CD4-positive, CD25-positive, alpha-beta regulatory T cell (primary cell): ENCODE results near the gene AHCY. TPM values are rescaled to one million over a fixed set of nuclear protein-coding genes. Genes with fewer than 3 reads are reported as not detected.

Experiments used
- ATAC-seq, 2 donors: fragments of 150-1000 bp; cut with Tn5 transposase; one replicate each; pipeline ENCODE4 v1.10.0; 2021; ENCODE audit warnings: low read depth in 2 of 2, moderate number of reproducible peaks in 2 of 2, moderate library complexity in 1 of 2
- DNase-seq, 3 donors: peaks; one replicate each; pipeline versions ENCODE4 v3.0.0 to v3.0.0-alpha.2; 2012 to 2022; ENCODE audit warnings: mixed read lengths in 1 of 3
- H3K27ac ChIP-seq: one replicate; pipeline ENCODE4 v1.7.0; 2013; ENCODE audit warnings: mild to moderate bottlenecking, low read length; ENCODE audit not compliant: insufficient read depth, poor library complexity, severe bottlenecking
- H3K27me3 ChIP-seq: one replicate; pipeline ENCODE4 v1.7.0; 2013; ENCODE audit warnings: low read length; ENCODE audit not compliant: control insufficient read depth, insufficient read depth
- H3K36me3 ChIP-seq: one replicate; pipeline ENCODE4 v1.7.0; 2013; ENCODE audit warnings: mild to moderate bottlenecking, low read length, moderate library complexity; ENCODE audit not compliant: control insufficient read depth, insufficient read depth
- H3K4me1 ChIP-seq: 2 replicates; pipeline ENCODE4 v1.7.0; 2013; ENCODE audit warnings: mild to moderate bottlenecking, low read length; ENCODE audit not compliant: insufficient read depth, control insufficient read depth, poor library complexity, severe bottlenecking
- H3K4me3 ChIP-seq: one replicate; pipeline ENCODE4 v1.7.0; 2013; ENCODE audit warnings: low read depth, mild to moderate bottlenecking, low read length, moderate library complexity
- H3K9me3 ChIP-seq, 2 experiments: 1 replicate in 1 of 2; 2 replicates in 1 of 2; pipeline ENCODE4 v1.7.0; 2013; ENCODE audit warnings: low read length in 2 of 2, mild to moderate bottlenecking in 1 of 2, moderate library complexity in 1 of 2; ENCODE audit not compliant: control insufficient read depth in 2 of 2
- H3K27ac Mint-ChIP-seq, 3 donors: one replicate each; pipeline ENCODE4 v1.8.0; 2020 to 2022; ENCODE audit warnings: mild to moderate bottlenecking in 3 of 3, mixed read lengths in 3 of 3, moderate library complexity in 2 of 3
- H3K27me3 Mint-ChIP-seq: one replicate; pipeline ENCODE4 v1.8.0; 2022; ENCODE audit warnings: mild to moderate bottlenecking, mixed read lengths
- H3K36me3 Mint-ChIP-seq: one replicate; pipeline ENCODE4 v1.8.0; 2020; ENCODE audit warnings: mixed read lengths
- H3K4me1 Mint-ChIP-seq, 4 donors: one replicate each; pipeline ENCODE4 v1.8.0; 2020 to 2022; ENCODE audit warnings: mixed read lengths in 4 of 4, mild to moderate bottlenecking in 1 of 4
- H3K4me3 Mint-ChIP-seq, 4 donors: one replicate each; pipeline ENCODE4 v1.8.0; 2020 to 2022; ENCODE audit warnings: mild to moderate bottlenecking in 4 of 4, mixed read lengths in 4 of 4, moderate library complexity in 3 of 4
- H3K9me3 Mint-ChIP-seq, 7 donors: one replicate each; pipeline ENCODE4 v1.8.0; 2020 to 2022; ENCODE audit warnings: mixed read lengths in 7 of 7, mild to moderate bottlenecking in 3 of 7, moderate library complexity in 2 of 7
- polyA plus RNA-seq, 4 donors: library from polyadenylated mRNA; unstranded; fragments of 300-500 nt; fragmentation: Illumina TruSeq; gene quantifications; one replicate each; pipeline ENCODE4 v1.2.3, GENCODE V29; 2021
- total RNA-seq: library from RNA; stranded (reverse); gene quantifications from one replicate; pipeline ENCODE4 v1.2.3, GENCODE V29; 2022

AHCY gene
- total and polyA plus RNA-seq, 5 donors from 2014 or later: 15.4 to 30.4 (median 25.8) TPM

DNA sequence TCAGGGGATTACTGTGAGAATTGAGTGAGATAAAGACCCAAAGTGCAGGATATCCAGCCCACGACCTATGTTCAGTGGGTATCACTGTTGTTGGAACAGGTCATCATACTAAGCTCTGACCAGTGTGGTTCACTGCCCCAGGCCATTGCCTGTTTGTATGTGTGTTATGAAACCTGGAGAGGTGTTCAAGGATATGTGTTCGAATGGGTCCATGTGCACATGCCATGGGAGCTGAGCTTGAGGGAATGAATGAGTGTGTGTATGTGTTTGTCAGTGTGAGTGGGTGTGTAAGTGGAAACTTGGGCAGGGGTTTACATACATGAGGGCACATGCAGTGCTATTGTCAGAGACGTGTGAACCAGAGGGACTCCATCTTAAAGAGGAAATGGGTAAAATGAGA is 17.7 kb upstream of the AHCY start:
- Mint-ChIP-seq H3K27ac (no peak overlapping the region), H3K4me3 (no peak overlapping the region), H3K4me1 (no peaks in the 10 kb centered on the region), H3K9me3 (no peaks in the 10 kb centered on the region), H3K27me3 (peaks cover 6% of the 10 kb centered on the region), H3K36me3 (no peaks in the 10 kb centered on the region)
- Histone ChIP-seq H3K27me3 (peaks cover 2% of the 10 kb centered on the region), H3K4me1 (no peaks in the 10 kb centered on the region), H3K27ac (no peak overlapping the region), H3K36me3 (no peaks in the 10 kb centered on the region), H3K9me3 (no peaks in the 10 kb centered on the region), H3K4me3 (no peak overlapping the region)
- no peak for DNase-seq
- ATAC-seq: no peak

DNA sequence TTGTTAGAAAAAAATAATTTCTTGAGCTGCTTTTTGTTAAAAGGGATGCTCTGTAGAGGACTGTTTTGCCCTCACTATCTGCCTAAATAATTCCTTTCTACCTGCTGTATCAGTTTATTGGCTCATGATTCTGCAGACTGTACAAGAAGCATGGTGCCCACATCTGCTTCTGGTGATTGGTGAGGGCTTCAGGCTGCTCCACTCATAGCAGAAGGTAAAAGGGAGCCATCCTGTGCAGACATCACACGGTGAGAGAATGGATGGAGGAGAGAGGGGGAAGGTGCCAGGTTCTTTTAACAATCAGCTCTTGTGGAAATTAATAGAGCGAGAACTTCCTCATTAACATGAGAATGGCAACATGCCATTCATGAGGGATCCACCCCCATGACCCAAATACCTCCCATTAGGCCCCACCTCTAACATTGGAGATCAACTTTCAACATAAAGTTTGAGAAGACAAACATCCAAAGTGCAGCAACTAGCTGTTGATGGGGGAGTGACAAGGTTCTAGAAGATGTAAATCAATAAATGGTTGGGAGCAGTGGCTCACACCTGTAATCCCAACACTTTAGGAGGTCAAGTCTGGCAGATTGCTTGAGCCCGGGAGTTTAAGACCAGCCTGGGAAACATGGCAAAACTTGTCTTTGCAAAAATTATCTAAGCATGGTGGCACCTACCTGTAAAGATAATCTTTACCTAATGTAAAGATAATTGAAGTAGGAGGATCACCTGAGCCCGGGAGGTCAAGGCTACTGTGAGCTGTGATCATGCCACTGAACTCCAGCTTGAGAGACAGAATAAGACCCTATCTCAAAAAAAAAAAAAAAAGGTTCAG is 15.7 kb upstream of the AHCY start:
- Histone ChIP-seq H3K4me3 (no peak overlapping the region), H3K4me1 (no peaks in the 10 kb centered on the region), H3K36me3 (no peaks in the 10 kb centered on the region), H3K9me3 (no peaks in the 10 kb centered on the region), H3K27me3 (no peaks in the 10 kb centered on the region), H3K27ac (no peak overlapping the region)
- DNase-seq: no peak
- H3K4me3 Mint-ChIP-seq: no peak overlapping the region
- no peaks in the 10 kb centered on the region for H3K4me1 Mint-ChIP-seq
- H3K36me3 Mint-ChIP-seq: no peaks in the 10 kb centered on the region
- H3K9me3 Mint-ChIP-seq: no peaks in the 10 kb centered on the region
- peaks cover 8% of the 10 kb centered on the region for H3K27me3 Mint-ChIP-seq
- H3K27ac Mint-ChIP-seq: no peak overlapping the region
- no peak for ATAC-seq

DNA sequence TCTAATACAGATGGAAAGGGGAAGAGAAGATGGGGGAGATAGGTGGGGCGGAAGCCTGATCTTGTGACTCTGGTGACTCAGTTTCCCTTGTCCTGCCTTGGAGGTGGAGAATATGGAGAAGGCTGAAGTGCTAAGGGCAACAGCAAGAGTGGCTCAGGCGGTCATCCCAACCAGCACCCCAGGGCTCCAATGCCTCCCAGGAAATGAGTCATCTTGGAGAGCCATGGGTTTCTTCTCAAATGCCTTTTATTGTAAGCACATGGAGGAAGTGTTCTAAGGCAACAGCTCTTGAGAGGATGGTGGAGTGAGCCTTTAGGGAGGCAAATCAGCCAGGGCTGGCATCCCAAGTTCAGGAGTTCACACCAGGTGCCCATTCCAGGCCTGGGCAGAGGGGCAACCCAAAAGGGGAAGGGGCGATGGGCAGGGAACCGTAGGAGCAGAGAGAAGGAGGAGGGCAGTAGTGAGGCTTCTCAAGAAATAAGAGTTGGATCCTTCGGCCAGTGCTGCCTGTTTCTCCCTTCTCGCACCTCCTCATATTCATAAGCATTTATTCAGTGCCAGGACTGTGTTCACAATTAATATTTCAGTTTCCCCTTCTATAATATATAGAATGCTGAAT is 13.2 kb upstream of the AHCY start:
- no peaks in the 10 kb centered on the region for H3K36me3 ChIP-seq
- peaks cover 11% of the 10 kb centered on the region for H3K4me1 ChIP-seq
- no peaks in the 10 kb centered on the region for H3K27me3 ChIP-seq
- H3K27ac Mint-ChIP-seq: no peak overlapping the region
- no peaks in the 10 kb centered on the region for H3K9me3 ChIP-seq
- no peaks in the 10 kb centered on the region for H3K36me3 Mint-ChIP-seq
- H3K4me3 ChIP-seq: no peak overlapping the region
- no peak overlapping the region for H3K27ac ChIP-seq
- H3K9me3 Mint-ChIP-seq: no peaks in the 10 kb centered on the region
- H3K4me1 Mint-ChIP-seq: peaks cover 0 to 13% (median 4%) of the 10 kb centered on the region in 4 donors
- H3K4me3 Mint-ChIP-seq: no peak overlapping the region
- ATAC-seq (no peak), DNase-seq (no peak)
- H3K27me3 Mint-ChIP-seq: peaks cover 32% of the 10 kb centered on the region

DNA sequence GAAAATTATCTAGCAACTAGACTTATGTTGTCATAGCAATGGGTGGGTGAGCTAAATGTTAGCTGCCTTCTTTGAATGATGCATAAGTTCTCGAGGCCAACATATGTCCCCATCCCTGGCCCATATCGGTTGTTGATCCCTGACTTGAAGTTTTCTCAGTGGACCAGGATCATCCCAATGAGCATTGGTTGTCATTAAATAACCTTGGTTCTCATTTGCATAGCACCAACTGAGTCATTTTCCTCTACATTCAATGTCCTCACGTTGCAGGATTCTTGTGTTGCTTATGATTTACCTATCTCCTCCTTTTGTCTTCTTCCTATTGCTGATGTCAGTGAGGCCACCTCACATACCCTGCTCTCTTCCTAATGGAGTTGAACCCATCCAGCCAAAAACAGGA is 12.1 kb upstream of the AHCY start:
- no peak overlapping the region for H3K27ac ChIP-seq
- no peak overlapping the region for H3K4me3 Mint-ChIP-seq
- peaks cover 0 to 13% (median 4%) of the 10 kb centered on the region in 4 donors for H3K4me1 Mint-ChIP-seq
- H3K4me3 ChIP-seq: no peak overlapping the region
- peaks cover 3% of the 10 kb centered on the region for H3K27me3 ChIP-seq
- peaks cover 11% of the 10 kb centered on the region for H3K4me1 ChIP-seq
- H3K9me3 ChIP-seq: no peaks in the 10 kb centered on the region
- H3K27ac Mint-ChIP-seq: no peak overlapping the region
- H3K9me3 Mint-ChIP-seq: no peaks in the 10 kb centered on the region
- H3K36me3 Mint-ChIP-seq: no peaks in the 10 kb centered on the region
- ATAC-seq (no peak), DNase-seq (no peak)
- H3K36me3 ChIP-seq: no peaks in the 10 kb centered on the region
- H3K27me3 Mint-ChIP-seq: peaks cover 41% of the 10 kb centered on the region

DNA sequence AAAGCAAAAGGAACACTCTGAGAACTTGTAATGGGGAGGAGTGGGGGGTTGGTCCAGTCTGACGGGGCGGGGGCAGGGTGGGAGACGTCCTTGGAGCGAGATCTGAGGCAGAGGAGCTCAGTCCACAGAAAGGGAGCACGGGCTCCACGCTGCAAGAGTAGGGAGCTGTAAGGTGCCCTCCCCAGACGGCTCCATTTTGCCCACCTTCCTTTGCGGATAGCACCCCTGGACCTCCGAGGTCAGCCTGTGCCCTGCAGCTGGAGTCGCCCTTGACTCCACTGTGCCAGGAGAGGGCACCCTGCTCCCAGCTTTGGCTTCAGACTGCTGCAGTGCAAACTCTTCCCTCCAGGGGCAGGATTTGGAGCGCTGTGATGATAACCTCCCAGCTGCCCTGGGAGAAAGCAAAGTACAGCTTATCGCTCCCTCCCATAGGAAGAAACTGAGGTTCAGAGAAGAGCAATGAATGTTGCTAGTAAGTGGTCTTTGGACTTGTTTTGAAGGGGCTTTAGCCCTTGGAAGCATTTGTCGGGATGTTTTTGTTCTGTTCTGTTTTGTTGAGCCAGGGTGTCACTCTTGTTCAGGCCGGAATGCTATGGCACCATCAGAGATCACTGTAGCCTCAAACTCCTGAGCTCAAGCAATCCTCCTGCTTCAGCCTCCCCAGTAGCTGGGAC is 9.5 kb upstream of the AHCY start:
- DNase-seq (peak; percentile 76 to 88 (median 84)), ATAC-seq (peak; percentile 99 to 100)
- Histone ChIP-seq H3K27me3 (peaks cover 3% of the 10 kb centered on the region), H3K9me3 (no peaks in the 10 kb centered on the region), H3K36me3 (no peaks in the 10 kb centered on the region), H3K4me3 (no peak overlapping the region), H3K27ac (no peak overlapping the region), H3K4me1 (peaks cover 11% of the 10 kb centered on the region)
- Mint-ChIP-seq H3K36me3 (no peaks in the 10 kb centered on the region), H3K4me1 (peaks cover 0 to 13% (median 4%) of the 10 kb centered on the region in 4 donors), H3K9me3 (no peaks in the 10 kb centered on the region), H3K27ac (no peak overlapping the region), H3K4me3 (peak overlapping the region in 1 of 4 donors; percentile 13), H3K27me3 (peaks cover 41% of the 10 kb centered on the region)

DNA sequence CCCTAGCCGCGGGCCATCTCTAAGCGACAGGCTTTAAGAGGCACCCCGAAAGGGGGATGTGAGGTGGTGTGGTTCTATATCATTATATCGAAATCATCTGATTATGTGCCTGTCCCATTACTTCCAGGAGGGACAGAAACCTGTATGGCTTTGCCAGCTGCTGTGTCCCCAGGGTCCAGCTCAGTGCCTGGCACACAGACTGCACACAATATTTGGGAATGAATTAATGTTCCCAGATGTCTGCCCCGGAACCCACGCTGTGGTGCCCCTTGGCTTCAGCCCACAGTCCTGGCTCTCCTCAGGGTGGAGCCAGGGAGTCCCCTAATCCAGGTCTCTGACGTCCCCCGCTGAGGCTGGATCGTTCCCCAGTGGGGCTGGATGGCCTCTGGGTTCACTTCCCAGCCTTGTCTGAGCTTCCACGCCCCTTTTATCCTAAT is 8.9 kb upstream of the AHCY start:
- Mint-ChIP-seq H3K27ac (no peak overlapping the region), H3K9me3 (no peaks in the 10 kb centered on the region), H3K4me1 (peaks cover 0 to 13% (median 4%) of the 10 kb centered on the region in 4 donors), H3K4me3 (no peak overlapping the region), H3K27me3 (peaks cover 41% of the 10 kb centered on the region), H3K36me3 (no peaks in the 10 kb centered on the region)
- Histone ChIP-seq H3K27me3 (peaks cover 3% of the 10 kb centered on the region), H3K4me3 (no peak overlapping the region), H3K4me1 (peaks cover 11% of the 10 kb centered on the region), H3K36me3 (no peaks in the 10 kb centered on the region), H3K27ac (no peak overlapping the region), H3K9me3 (no peaks in the 10 kb centered on the region)
- DNase-seq (no peak), ATAC-seq (no peak)

DNA sequence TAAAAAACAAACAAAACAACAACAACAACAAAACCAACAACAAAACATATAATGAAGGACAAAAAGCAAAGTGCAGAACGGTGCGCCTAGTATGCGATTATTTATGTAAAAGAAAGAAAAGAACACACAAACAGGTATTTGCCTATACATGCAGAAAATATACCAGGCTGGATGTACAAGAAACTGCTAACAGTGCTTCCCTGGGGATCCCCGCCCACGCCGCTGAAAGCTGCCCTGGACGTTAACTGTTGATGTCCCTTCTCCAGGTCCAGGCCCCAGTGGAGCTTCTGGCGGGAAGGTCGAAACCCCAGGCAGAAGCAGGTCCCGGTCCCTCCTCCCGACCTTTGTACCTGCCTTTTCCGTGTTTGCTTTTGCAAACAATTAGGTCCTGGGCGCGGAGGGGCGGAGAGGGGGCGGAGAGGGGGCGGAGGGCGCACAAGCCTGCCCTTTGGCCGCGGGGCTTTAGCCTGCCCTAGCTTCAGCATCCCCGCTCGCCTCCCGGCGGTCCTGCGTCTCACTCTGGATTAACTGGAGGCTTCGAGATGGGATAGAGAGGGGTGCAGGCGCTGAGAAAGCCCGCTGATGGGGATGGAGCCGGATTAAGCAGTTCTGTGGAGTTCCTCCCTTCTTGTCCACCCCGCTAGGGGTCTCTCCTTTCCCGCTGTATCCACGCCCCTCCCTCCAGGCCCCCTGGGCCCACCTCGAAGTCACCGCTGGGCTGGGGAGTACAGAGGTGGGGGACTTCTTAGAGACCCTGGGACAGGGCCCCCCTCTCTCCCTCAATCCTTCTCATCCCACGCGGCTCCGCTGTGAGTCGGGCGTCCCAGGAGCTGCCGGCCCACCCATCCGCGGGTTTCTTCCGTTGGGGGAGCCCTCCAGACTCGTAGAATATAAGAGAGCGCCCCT is 8.2 kb upstream of the AHCY start:
- Mint-ChIP-seq H3K4me3 (peak overlapping the region in 1 of 4 donors; percentile 24), H3K9me3 (no peaks in the 10 kb centered on the region)

More for the DNA sequence above, 8.2 kb upstream of the AHCY start:
- Histone ChIP-seq H3K36me3 (no peaks in the 10 kb centered on the region), H3K4me1 (peaks cover 11% of the 10 kb centered on the region), H3K27me3 (peaks cover 3% of the 10 kb centered on the region), H3K9me3 (no peaks in the 10 kb centered on the region), H3K4me3 (no peak overlapping the region), H3K27ac (no peak overlapping the region)
- H3K27me3 Mint-ChIP-seq: peaks cover 41% of the 10 kb centered on the region
- H3K27ac Mint-ChIP-seq: no peak overlapping the region
- DNase-seq (no peak), ATAC-seq (no peak)
- no peaks in the 10 kb centered on the region for H3K36me3 Mint-ChIP-seq
- H3K4me1 Mint-ChIP-seq: peaks cover 0 to 13% (median 4%) of the 10 kb centered on the region in 4 donors
